ENCODE results near the gene CRB1.

DNA sequence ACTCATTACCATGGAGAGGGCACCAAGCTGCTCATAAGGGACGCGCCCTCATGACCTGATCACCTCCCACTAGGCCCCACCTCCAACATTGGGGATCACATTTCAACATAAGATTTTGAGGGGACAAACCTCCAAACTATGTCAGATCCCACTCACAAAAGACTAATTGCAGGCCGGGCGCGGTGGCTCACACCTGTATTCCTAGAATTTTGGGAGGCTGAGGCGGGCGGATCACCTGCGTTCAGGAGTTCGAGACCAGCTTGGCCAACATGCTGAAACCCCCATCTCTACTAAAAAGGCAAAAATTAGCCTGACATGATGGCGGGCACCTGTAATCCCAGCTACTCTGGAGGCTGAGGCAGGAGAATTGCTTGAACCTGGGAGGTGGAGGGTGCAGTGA lies 228.7 kb downstream of the CRB1 start:
- TF ChIP-seq POLR2A (IDR thresholded peaks at IDR 0.05) = no peak
- TF ChIP-seq, protein P1, sequence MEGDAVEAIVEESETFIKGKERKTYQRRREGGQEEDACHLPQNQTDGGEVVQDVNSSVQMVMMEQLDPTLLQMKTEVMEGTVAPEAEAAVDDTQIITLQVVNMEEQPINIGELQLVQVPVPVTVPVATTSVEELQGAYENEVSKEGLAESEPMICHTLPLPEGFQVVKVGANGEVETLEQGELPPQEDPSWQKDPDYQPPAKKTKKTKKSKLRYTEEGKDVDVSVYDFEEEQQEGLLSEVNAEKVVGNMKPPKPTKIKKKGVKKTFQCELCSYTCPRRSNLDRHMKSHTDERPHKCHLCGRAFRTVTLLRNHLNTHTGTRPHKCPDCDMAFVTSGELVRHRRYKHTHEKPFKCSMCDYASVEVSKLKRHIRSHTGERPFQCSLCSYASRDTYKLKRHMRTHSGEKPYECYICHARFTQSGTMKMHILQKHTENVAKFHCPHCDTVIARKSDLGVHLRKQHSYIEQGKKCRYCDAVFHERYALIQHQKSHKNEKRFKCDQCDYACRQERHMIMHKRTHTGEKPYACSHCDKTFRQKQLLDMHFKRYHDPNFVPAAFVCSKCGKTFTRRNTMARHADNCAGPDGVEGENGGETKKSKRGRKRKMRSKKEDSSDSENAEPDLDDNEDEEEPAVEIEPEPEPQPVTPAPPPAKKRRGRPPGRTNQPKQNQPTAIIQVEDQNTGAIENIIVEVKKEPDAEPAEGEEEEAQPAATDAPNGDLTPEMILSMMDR (IDR thresholded peaks at IDR 0.05) = no peak
